Liver (tissue), 9 donors: ENCODE measurements around the gene ACTN4. TPM values are rescaled to one million over a fixed set of nuclear protein-coding genes. Genes with fewer than 3 reads are reported as not detected.
A peak's percentile ranks its signal among the peaks of the same experiment; 100 is the strongest.

Source experiments
- DNase-seq: peaks from one replicate; pipeline ENCODE4 v3.0.0-alpha.2; 2017; ENCODE audit warnings: low spot score
- H3K27ac ChIP-seq, 2 donors: one replicate each; pipeline ENCODE4 v1.7.0; 2013; ENCODE audit warnings: inconsistent platforms in 2 of 2, low read length in 2 of 2, control low read depth in 1 of 2, low read depth in 1 of 2, mild to moderate bottlenecking in 1 of 2
- H3K27me3 ChIP-seq, 4 donors: one replicate each; pipeline versions ENCODE4 v1.6.1 to v1.7.0; 2013; ENCODE audit warnings: low read length in 3 of 4, inconsistent platforms in 1 of 4, mild to moderate bottlenecking in 1 of 4, moderate library complexity in 1 of 4; ENCODE audit not compliant: control insufficient read depth in 4 of 4, insufficient read depth in 4 of 4
- H3K36me3 ChIP-seq, 4 donors: one replicate each; pipeline versions ENCODE4 v1.6.1 to v1.7.0; 2013; ENCODE audit warnings: low read length in 3 of 4, mild to moderate bottlenecking in 3 of 4, low read depth in 1 of 4, moderate library complexity in 1 of 4; ENCODE audit not compliant: control insufficient read depth in 4 of 4, insufficient read depth in 3 of 4
- H3K4me1 ChIP-seq, 4 donors: one replicate each; pipeline versions ENCODE4 v1.6.1 to v1.7.0; 2013; ENCODE audit warnings: low read length in 3 of 4, mild to moderate bottlenecking in 3 of 4, moderate library complexity in 1 of 4; ENCODE audit not compliant: control insufficient read depth in 4 of 4, insufficient read depth in 4 of 4
- H3K4me3 ChIP-seq, 3 donors: one replicate each; pipeline versions ENCODE4 v1.6.1 to v1.7.0; 2013; ENCODE audit warnings: low read length in 3 of 3, control low read depth in 1 of 3, low read depth in 1 of 3, mild to moderate bottlenecking in 1 of 3
- H3K9ac ChIP-seq, 2 donors: one replicate each; pipeline ENCODE4 v1.7.0; 2013; ENCODE audit warnings: low read length in 2 of 2, mild to moderate bottlenecking in 2 of 2, moderate library complexity in 2 of 2, control low read depth in 1 of 2, low read depth in 1 of 2
- H3K9me3 ChIP-seq, 4 donors: one replicate each; pipeline versions ENCODE4 v1.6.1 to v1.7.0; 2013; ENCODE audit warnings: low read length in 3 of 4; ENCODE audit not compliant: control insufficient read depth in 4 of 4
- EGR1 ChIP-seq, 2 donors: IDR thresholded peaks; 2 replicates each; pipeline ENCODE4 v1.6.1; 2016 to 2018; ENCODE audit warnings: antibody characterized with exemption in 2 of 2, low read depth in 2 of 2
- FOXA1 ChIP-seq: IDR thresholded peaks from 2 replicates; pipeline ENCODE4 v1.6.1; 2016; ENCODE audit warnings: antibody characterized with exemption
- FOXA2 ChIP-seq: IDR thresholded peaks from 2 replicates; pipeline ENCODE4 v1.6.1; 2016; ENCODE audit warnings: antibody characterized with exemption
- GABPA ChIP-seq, 2 donors: IDR thresholded peaks in 1 of 2; conservative IDR thresholded peaks in 1 of 2; 2 replicates each; pipeline ENCODE4 v1.6.1; 2016; ENCODE audit warnings: antibody characterized with exemption in 2 of 2, mild to moderate bottlenecking in 1 of 2, moderate library complexity in 1 of 2
- HNF4A ChIP-seq, 2 donors: conservative IDR thresholded peaks; 2 replicates each; pipeline ENCODE4 v1.6.1; 2016; ENCODE audit warnings: antibody characterized with exemption in 2 of 2, mild to moderate bottlenecking in 2 of 2
- HNF4G ChIP-seq: IDR thresholded peaks from 2 replicates; pipeline ENCODE4 v1.6.1; 2016; ENCODE audit warnings: antibody characterized with exemption
- JUND ChIP-seq, 2 donors: IDR thresholded peaks; 2 replicates each; pipeline ENCODE4 v1.6.1; 2016; ENCODE audit warnings: antibody characterized with exemption in 2 of 2
- NR2F2 ChIP-seq: IDR thresholded peaks from 2 replicates; pipeline ENCODE4 v1.6.1; 2016; ENCODE audit warnings: antibody characterized with exemption
- RAD21 ChIP-seq, 2 donors: IDR thresholded peaks; 2 replicates each; pipeline ENCODE4 v1.6.1; 2016; ENCODE audit warnings: antibody characterized with exemption in 2 of 2, mild to moderate bottlenecking in 2 of 2
- RXRA ChIP-seq, 2 donors: IDR thresholded peaks; 2 replicates each; pipeline ENCODE4 v1.6.1; 2017 to 2018; ENCODE audit warnings: antibody characterized with exemption in 2 of 2, mild to moderate bottlenecking in 1 of 2
- YY1 ChIP-seq: IDR thresholded peaks from 2 replicates; pipeline ENCODE4 v1.6.1; 2016; ENCODE audit warnings: antibody characterized with exemption, mild to moderate bottlenecking
- WGBS: extraction: QIAGEN DNeasy Blood & Tissue Kit; methylation state at CpG from one replicate; pipeline ENCODE4 v1.1.7; 2013; 5-methylcytosine and 5-hydroxymethylcytosine counted together
- polyA plus RNA-seq, 2 donors: library from polyadenylated mRNA; stranded (reverse) in 1 of 2; unstranded in 1 of 2; fragments of 200-250 nt in 1 of 2; fragments of >200 nt in 1 of 2; fragmentation: Nextera tagmentation in 1 of 2; extraction: Ambion mirVana in 1 of 2; gene quantifications; one replicate each; pipeline versions ENCODE4 v1.2.1 to v1.2.3, GENCODE V29; 2013 to 2015
- total RNA-seq, 2 donors: library from RNA; depleted of rRNA; stranded (reverse); fragments of >200 nt; gene quantifications; one replicate each; pipeline ENCODE4 v1.2.3, GENCODE V29; 2014
- TF ChIP-seq, protein P1 (sequence below): IDR thresholded peaks from 2 replicates; pipeline ENCODE4 v1.6.1; 2016; ENCODE audit warnings: antibody characterized with exemption
- TF ChIP-seq, protein P2 (sequence below): fragments of 150-350 bp; IDR thresholded peaks from 2 replicates; pipeline ENCODE4 v1.5.1; 2017; ENCODE audit warnings: improper control_type of control experiment, low read depth, low read length; ENCODE audit not compliant: missing input control
- TF ChIP-seq, protein P3 (sequence below): IDR thresholded peaks from 2 replicates; pipeline ENCODE4 v1.6.1; 2016; ENCODE audit warnings: antibody characterized with exemption
- TF ChIP-seq, protein P4 (sequence below): IDR thresholded peaks from 2 replicates; pipeline ENCODE4 v1.6.1; 2016; ENCODE audit warnings: antibody characterized with exemption, mild to moderate bottlenecking
- TF ChIP-seq, protein P5 (sequence below): IDR thresholded peaks from 2 replicates; pipeline ENCODE4 v1.6.1; 2016; ENCODE audit warnings: antibody characterized with exemption
- donor health status: healthy.
- donor health status: healthy.
- donor health status: healthy.
- donor health status: healthy.
- donor health status: healthy.

ACTN4 gene
- total and polyA plus RNA-seq, 4 donors, result 35.4 to 164 (median 98.7) TPM

DNA sequence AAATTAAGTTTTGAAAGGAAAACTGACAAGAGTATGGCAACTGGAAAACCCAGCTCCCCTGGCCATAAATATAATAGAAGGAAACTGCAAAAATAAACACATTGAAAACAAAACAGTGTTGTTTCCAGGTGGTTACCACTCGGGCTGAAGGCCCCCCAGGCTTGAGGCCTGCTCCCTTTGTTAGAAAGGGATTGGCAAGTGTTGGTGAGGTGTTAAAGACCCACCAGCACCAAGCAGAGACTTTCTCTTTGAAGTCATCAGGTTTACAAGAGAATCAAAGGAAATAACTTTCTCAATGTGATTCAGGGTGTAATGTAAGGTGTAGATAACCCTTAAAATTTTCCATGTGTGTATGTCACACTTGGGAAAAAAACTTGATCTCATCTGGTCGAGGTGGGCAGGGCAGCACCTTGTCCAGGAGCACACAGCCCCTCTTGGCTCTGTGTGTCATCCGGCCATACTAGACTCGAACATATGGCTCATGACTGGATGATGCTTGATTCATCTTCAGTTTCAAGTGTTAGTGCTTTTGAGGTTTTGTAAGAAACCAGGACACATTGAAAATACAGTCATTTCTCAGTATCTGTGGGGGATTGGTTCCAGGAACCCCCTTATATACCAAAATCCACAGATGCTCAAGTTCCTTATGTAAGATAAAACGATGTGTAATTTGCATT lies 7.8 kb downstream of the ACTN4 start:
- H3K27ac ChIP-seq, result peak overlapping the region; percentile 29 to 91
- H3K4me1 ChIP-seq, result peaks cover 32 to 84% (median 77%) of the 10 kb centered on the region in 4 donors
- H3K36me3 ChIP-seq, result no peaks in the 10 kb centered on the region
- TF ChIP-seq RAD21 (IDR thresholded peaks at IDR 0.05) (no peak), HNF4G (no peak), EGR1 (IDR thresholded peaks at IDR 0.05; ENCODE audit: low read depth in 2 of 2) (no peak), GABPA (IDR thresholded peaks at IDR 0.05 in 1 of 2, conservative IDR thresholded peaks at IDR 0.05 in 1 of 2) (no peak), FOXA2 (no peak), FOXA1 (no peak), RXRA (IDR thresholded peaks at IDR 0.05) (no peak), NR2F2 (no peak)
- TF ChIP-seq, protein P1, sequence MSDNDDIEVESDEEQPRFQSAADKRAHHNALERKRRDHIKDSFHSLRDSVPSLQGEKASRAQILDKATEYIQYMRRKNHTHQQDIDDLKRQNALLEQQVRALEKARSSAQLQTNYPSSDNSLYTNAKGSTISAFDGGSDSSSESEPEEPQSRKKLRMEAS, result no peak
- DNase-seq, result no peak
- WGBS, result 65% methylated on average over 5 of the region's 5 CpGs
- no peaks in the 10 kb centered on the region for H3K27me3 ChIP-seq
- no peaks in the 10 kb centered on the region for H3K9me3 ChIP-seq
- no peak overlapping the region for H3K9ac ChIP-seq
- H3K4me3 ChIP-seq, result no peak overlapping the region

DNA sequence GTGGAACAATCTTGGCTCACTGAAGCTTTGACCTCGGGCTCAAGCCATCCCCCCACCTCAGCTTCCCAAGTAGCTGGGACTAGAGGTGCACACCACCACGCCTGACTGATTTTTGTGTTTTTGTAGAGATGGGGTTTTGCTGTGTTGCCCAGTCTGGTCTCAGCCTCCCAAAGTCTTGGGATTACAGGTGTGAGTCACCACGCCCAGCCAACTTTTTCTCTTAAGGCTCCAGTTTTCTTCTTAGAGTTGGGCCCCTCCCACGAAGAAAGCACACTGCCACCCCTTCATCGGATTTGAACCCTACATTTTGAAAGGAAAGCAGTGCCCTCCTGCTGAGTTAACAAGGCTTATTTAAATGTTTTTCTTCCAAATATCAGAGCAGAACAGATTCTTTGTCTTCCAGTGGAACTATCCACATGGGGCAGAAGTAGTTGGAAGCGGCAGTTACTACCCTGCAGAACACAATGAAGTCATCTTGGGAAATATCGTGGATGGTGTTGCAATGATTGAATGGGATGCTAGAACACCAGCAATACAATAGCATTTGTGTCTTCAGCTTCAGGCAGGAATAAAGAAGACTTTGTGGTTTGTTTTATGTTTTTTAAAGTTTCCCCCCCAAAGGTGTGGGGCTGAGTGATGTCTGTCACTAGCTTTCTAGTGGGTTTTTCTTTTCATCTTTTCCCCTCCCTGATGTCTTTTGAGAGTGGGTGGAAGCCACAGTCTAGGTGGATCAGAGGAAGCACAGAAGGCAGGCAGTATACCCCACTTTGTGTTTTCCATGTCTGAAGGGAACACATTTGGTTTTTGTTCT lies 8.9 kb downstream of the ACTN4 start:
- H3K27me3 ChIP-seq, result no peaks in the 10 kb centered on the region
- no peaks in the 10 kb centered on the region for H3K9me3 ChIP-seq
- WGBS, result 75% methylated on average over 7 of the region's 7 CpGs
- TF ChIP-seq EGR1 (IDR thresholded peaks at IDR 0.05; ENCODE audit: low read depth in 2 of 2), result no peak
- TF ChIP-seq FOXA1, result no peak
- TF ChIP-seq YY1, result no peak
- TF ChIP-seq, protein P2, sequence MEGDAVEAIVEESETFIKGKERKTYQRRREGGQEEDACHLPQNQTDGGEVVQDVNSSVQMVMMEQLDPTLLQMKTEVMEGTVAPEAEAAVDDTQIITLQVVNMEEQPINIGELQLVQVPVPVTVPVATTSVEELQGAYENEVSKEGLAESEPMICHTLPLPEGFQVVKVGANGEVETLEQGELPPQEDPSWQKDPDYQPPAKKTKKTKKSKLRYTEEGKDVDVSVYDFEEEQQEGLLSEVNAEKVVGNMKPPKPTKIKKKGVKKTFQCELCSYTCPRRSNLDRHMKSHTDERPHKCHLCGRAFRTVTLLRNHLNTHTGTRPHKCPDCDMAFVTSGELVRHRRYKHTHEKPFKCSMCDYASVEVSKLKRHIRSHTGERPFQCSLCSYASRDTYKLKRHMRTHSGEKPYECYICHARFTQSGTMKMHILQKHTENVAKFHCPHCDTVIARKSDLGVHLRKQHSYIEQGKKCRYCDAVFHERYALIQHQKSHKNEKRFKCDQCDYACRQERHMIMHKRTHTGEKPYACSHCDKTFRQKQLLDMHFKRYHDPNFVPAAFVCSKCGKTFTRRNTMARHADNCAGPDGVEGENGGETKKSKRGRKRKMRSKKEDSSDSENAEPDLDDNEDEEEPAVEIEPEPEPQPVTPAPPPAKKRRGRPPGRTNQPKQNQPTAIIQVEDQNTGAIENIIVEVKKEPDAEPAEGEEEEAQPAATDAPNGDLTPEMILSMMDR, result no peak
- TF ChIP-seq, protein P3, sequence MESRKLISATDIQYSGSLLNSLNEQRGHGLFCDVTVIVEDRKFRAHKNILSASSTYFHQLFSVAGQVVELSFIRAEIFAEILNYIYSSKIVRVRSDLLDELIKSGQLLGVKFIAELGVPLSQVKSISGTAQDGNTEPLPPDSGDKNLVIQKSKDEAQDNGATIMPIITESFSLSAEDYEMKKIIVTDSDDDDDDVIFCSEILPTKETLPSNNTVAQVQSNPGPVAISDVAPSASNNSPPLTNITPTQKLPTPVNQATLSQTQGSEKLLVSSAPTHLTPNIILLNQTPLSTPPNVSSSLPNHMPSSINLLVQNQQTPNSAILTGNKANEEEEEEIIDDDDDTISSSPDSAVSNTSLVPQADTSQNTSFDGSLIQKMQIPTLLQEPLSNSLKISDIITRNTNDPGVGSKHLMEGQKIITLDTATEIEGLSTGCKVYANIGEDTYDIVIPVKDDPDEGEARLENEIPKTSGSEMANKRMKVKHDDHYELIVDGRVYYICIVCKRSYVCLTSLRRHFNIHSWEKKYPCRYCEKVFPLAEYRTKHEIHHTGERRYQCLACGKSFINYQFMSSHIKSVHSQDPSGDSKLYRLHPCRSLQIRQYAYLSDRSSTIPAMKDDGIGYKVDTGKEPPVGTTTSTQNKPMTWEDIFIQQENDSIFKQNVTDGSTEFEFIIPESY, result no peak
- no peak for TF ChIP-seq JUND (IDR thresholded peaks at IDR 0.05)
- TF ChIP-seq FOXA2, result no peak
- TF ChIP-seq, protein P4, sequence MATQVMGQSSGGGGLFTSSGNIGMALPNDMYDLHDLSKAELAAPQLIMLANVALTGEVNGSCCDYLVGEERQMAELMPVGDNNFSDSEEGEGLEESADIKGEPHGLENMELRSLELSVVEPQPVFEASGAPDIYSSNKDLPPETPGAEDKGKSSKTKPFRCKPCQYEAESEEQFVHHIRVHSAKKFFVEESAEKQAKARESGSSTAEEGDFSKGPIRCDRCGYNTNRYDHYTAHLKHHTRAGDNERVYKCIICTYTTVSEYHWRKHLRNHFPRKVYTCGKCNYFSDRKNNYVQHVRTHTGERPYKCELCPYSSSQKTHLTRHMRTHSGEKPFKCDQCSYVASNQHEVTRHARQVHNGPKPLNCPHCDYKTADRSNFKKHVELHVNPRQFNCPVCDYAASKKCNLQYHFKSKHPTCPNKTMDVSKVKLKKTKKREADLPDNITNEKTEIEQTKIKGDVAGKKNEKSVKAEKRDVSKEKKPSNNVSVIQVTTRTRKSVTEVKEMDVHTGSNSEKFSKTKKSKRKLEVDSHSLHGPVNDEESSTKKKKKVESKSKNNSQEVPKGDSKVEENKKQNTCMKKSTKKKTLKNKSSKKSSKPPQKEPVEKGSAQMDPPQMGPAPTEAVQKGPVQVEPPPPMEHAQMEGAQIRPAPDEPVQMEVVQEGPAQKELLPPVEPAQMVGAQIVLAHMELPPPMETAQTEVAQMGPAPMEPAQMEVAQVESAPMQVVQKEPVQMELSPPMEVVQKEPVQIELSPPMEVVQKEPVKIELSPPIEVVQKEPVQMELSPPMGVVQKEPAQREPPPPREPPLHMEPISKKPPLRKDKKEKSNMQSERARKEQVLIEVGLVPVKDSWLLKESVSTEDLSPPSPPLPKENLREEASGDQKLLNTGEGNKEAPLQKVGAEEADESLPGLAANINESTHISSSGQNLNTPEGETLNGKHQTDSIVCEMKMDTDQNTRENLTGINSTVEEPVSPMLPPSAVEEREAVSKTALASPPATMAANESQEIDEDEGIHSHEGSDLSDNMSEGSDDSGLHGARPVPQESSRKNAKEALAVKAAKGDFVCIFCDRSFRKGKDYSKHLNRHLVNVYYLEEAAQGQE, result no peak
- no peak for TF ChIP-seq GABPA (IDR thresholded peaks at IDR 0.05 in 1 of 2, conservative IDR thresholded peaks at IDR 0.05 in 1 of 2)
- no peak for TF ChIP-seq HNF4A (conservative IDR thresholded peaks at IDR 0.05)
- TF ChIP-seq, protein P1, result no peak
- no peak for TF ChIP-seq RXRA (IDR thresholded peaks at IDR 0.05)
- no peak for TF ChIP-seq NR2F2
- TF ChIP-seq RAD21 (IDR thresholded peaks at IDR 0.05), result no peak
- TF ChIP-seq, protein P5, sequence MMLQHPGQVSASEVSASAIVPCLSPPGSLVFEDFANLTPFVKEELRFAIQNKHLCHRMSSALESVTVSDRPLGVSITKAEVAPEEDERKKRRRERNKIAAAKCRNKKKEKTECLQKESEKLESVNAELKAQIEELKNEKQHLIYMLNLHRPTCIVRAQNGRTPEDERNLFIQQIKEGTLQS, result no peak
- no peak for DNase-seq
- no peak overlapping the region for H3K4me3 ChIP-seq
- no peak overlapping the region for H3K9ac ChIP-seq
- H3K36me3 ChIP-seq, result no peaks in the 10 kb centered on the region
- peak overlapping the region in 1 of 2 donors; percentile 48 for H3K27ac ChIP-seq
- peaks cover 29 to 79% (median 69%) of the 10 kb centered on the region in 4 donors for H3K4me1 ChIP-seq
